ENCODE data around the gene AFF3.

Gene AFF3

GRCh38 chr2:100043891-100044255 is 98.5 kb downstream of the AFF3 start:
- DNase-seq (ENCODE audit: low read depth in 2 of 2), result no peak

DNA sequence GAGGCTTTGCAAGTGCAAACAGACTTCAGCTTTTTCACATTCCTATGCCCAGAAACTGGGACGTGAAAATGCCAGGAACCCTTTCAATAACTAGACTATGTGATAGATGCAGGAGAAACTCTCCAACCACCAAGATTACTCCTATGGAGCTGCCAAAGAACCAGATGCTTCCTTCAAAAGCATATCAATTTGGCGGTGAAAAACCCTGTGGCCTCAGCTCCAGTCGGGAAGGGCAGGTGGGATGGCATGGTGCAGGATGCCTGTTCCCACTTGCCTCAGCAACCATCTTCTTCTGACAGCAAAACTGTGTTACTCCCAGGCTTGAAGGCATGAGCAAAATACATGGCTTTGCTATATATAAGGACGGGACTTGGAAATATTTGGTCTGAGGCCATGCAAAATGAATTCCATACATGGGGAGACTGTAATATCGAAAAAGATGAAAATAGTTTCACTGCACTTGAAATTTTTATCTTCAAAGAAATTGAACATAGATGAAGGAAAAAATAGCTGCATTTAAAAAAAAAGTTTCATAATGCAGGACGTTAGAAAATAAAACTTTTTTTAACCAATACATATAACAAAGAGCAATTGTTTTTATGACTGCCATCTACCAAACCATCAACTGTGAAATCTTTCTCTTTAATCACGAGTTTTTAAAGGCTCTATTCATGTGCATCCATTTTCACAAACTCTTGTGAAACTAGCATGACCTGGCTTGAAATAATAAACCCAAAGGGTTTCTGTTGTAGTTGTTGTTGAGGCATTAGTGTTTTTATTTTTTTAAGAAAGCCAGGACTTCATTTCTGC is 99.1 kb downstream of the AFF3 start:
- no peak for DNase-seq (ENCODE audit: low read depth in 2 of 2)

- DNase-seq (ENCODE audit: low read depth in 2 of 2), result no peak
Observed at GRCh38 chr2:100042562-100042961, 99.8 kb downstream of the AFF3 start.

DNA sequence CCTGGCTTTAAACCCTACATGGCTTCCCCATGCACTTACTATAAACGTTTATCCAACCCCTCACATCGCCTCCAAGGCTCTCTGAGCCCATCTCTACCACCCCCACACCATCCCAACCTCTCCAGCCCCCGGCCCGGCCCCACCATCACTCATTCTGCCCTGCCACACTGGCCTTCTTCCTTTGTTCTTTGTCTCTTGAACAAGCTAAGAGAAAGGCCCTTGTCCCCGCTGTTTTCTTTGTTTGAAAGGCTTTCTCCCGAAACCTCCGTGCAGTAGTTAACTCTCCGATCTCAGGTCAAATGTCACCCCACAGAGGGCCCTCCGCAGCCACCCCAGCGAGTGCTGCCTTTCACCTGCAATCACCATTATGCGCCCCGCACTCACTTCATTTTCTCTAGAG is 100.4 kb downstream of the AFF3 start:
- no peak for DNase-seq (ENCODE audit: low read depth in 2 of 2)

GRCh38 chr2:100041385-100041784 is 101.0 kb downstream of the AFF3 start:
- no peak for DNase-seq (ENCODE audit: low read depth in 2 of 2)

DNA sequence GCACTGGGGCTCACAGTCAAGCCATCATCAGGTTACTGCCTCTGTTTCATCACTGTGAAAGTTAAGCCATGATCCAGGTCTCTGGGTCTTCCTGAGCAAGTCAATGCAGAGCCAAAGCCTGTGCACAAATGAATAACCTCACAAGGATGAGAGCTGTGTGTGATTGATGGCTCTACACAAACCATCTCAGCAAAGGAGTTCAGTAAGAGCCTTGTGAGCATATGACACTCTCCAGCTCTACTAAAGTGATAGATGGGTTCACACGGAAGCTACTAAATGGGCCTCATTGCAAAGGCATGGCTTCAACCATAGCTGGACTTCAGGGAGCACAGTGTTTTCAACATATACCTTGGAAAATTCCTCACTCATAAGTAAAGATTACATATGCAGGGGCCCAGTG is 101.5 kb downstream of the AFF3 start:
- no peak for DNase-seq (ENCODE audit: low read depth in 2 of 2)

DNA sequence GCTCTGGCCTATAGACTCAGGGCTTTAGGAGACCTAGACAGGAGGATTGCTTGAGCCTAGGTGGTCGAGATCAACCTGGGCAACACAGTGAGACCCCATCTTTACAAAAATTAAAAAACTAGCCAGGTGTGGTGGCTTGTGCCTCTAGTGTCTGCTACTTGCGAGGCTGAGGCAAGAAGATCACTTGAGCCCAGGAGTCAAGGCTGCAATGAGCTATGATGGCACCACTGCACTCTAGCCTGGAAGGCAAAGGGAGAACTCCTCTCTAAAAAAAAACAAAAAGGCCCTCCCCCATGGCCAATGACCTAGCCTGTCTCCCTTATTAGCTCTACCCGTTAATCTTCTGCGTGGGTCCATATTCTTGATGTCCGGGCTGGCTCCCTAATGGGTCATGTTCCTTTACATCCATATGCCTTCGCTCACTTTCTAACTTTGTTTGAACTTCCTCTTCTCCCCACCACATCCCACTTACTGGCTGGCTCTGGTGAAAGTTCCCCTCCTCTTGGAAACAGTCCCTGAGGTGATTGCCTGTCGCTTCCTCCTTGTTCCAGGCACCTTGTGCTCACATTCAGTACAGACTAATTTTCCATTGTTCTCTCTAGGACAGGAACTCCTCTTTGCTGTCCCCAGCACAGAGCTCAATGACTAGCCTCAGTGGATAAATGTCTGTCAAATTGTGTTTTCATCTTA is 103.0 kb downstream of the AFF3 start:
- no peak for DNase-seq (ENCODE audit: low read depth in 2 of 2)

DNA sequence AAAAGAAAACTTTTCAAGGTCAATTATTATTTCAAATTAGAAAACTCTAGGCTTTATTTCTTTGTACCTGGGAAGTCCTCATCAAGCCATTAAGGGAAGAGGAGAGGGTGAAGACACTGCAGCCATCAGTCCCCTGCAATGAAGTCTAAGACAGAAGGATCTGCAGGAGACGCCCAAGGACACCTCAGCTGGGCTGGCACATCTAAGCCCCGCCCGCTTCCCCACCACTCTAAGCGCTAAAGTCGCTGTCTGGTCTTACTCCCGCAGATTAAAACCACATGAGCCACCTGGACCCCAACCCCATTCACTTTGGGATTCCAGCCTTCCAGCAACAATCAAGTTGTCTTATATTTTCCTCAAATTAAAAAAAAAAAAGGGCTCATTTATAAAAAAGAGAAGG is 104.4 kb downstream of the AFF3 start:
- DNase-seq (ENCODE audit: low read depth in 2 of 2), result no peak

DNA sequence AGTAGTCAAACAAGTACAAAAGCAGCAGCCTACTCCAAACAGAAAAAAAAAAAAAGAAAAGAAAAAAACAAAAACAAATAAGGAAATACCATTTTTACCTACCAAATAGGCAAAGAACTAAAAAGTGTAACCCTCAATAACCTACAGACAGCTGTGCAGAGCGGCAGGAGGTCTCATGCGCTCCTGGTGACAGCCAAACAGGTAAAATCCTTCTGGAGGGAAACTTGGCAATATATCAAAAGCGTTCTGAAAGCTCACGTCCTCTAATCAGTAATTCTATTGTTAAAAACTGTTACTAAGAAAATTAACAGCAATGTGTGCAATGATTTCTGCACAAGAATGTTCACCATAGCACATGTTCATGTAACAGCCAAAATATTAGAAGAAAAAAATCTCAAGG is 105.6 kb downstream of the AFF3 start:
- DNase-seq (ENCODE audit: low read depth in 2 of 2), result no peak

DNA sequence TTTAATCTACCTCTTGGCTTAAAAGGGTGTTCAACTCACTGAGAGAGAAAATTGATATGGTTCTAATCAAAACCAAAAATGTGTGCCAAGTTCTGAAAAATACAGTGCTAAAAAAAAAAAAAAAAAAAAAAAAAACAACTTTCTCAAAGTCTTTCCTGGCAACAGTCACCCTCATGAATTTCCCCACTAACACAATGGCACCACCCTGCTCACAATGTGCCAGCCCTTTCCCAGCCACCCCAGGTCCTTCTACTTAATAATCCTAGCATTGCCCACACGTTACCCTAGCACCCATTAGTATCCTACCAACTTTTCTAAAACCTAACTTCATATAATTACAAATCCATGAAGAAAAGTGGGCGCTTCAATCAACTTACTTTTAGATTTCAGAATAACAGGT is 106.4 kb downstream of the AFF3 start:
- no peak for DNase-seq (ENCODE audit: low read depth in 2 of 2)

GRCh38 chr2:100034431-100034830 is 108.0 kb downstream of the AFF3 start:
- DNase-seq (ENCODE audit: low read depth in 2 of 2), result no peak

- no peak for DNase-seq (ENCODE audit: low read depth in 2 of 2)
Observed at GRCh38 chr2:100033976-100034375, 108.4 kb downstream of the AFF3 start.

DNA sequence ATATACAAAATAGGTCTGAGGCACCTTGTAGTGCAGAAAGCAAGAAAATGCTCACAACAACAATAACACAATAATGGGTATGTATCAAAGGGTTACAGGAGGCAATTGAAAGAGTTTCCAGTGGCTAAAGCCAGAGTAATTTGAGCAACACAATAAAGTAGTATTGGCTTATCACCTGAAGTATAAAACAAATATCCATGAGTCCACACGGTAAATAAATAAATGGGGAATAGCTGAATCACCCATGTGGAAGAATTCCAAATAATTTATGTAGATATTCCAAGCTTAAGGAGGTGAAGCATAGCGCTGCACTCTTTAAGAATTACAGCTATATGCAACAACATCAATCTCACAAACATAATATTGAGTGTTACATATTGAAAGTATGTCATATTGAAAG is 110.8 kb downstream of the AFF3 start:
- DNase-seq (ENCODE audit: low read depth in 2 of 2), result no peak

- no peak for DNase-seq (ENCODE audit: low read depth in 2 of 2)
Observed at GRCh38 chr2:100029460-100029859, 112.9 kb downstream of the AFF3 start.

DNA sequence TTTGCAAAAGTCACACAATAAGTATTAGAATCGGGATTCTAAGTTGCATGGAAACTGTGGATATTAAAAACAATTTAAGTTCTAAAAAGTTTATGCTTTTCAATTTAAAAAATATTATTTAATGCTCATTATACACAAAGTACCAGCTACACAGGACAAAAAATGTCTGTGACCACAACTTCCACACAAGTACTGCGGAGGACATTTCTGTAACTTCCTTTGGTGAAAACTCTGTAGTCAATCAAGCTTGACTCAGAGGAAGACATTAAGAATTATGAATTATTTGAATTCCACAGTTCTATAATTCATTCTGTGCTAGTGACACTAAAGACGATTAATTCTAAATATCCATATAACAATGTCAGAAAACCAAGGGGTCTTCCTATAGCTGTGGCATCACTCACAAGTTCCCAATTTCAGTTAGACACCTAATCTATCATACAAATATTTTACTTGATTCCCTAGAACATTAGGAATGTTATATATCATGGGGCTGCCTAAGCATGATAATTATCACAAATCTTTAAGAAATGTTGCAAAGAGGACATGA is 120.5 kb downstream of the AFF3 start:
- DNase-seq (ENCODE audit: low read depth in 2 of 2), result no peak

DNA sequence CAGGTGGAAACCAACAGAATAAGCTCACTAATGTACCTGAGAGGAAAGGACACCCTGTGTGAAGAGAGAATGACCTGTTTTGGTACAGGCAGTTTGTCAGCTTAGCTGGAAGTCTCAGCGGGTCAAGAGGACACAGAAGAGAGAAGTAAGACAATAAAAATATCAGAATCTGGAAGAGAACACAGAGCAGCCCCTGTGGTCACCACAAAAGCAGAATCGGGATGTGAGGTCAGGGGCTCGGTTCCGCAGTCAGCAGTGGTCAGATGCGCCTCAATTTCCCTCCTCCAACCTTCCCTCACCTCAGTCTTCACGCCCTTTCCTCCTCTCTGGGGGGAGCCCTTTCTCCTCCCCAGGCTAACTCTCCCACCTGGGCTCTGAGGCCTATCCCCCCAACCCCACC is 122.9 kb downstream of the AFF3 start:
- no peak for DNase-seq (ENCODE audit: low read depth in 2 of 2)

DNA sequence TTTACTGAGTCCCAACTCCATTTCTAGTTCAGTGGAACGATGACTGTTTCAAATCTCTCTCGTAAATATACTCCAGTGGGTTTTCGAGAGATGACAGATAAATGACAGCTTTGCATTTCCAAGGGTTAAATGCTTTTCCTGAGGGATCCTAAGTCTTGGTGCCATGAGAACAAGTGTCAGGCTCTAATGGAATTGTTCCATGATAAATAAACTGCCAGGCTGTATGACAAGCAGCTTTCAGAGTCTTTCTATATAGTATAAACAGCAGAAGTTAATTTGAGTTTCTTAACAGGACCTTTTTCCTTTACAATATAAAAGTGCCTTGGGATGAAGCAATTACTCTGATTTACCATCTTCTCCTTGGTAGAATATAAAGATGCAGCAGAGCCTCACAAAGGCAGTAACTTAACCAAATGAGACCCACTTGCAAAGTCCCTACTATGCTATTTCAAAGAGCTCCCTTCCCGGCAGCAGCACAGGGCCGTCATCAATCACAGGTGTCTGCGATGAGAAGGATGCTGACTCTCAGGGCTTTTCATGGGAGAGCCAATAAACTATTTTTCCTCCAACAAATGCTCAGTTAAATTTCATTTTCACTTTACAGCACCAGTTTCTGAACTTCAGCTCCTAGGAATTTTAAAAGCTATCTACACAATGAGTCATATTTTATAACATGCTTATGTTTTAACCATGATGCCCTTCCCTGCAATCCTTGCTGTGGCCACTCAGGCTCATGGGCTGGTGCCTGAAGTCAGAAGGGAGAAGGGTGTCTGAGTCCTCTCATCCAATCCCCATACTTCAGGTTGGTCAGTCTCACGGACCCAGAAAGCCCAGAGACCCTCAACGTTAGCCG is 123.8 kb downstream of the AFF3 start:
- DNase-seq (ENCODE audit: low read depth in 2 of 2), result no peak

GRCh38 chr2:100017633-100018032 is 124.8 kb downstream of the AFF3 start:
- DNase-seq (ENCODE audit: low read depth in 2 of 2), result no peak

DNA sequence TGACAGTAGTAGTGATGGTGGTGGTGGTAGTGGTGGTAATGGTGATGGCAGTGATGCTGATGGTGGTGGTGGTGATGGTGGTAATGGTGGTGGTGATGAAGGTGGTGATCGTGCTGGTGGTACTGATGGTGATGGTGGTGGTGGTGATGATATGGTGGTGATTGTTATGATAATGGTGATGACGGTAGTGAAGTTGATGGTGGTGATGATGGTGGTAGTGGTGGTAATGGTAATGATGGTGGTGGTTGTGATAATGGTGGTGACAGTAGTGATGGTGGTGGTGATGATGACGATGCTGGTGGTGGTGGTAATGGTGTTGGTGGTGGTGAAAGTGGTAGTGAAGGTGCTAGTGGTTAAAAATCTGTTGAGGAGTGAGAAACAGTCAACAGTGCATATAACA is 125.6 kb downstream of the AFF3 start:
- DNase-seq (ENCODE audit: low read depth in 2 of 2), result no peak

DNA sequence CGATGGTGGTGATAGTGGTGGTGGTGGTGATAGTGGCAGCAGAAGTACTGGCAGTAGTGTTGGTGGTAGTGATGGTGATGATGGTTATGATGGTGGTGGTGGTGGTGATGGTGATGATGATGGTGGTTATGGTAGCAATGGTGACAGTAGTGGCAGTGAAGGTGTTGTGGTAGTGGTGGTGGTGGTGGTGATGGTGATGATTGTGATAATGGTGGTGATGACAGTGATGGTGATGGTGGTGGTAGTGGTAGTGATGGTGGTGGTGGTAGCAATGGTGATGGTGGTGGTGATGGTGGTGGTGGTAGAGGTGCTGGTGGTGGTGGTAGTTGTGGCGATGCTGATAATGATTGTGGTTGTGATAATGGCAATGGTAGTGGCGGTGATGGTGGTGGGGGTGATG is 126.5 kb downstream of the AFF3 start:
- no peak for DNase-seq (ENCODE audit: low read depth in 2 of 2)

DNA sequence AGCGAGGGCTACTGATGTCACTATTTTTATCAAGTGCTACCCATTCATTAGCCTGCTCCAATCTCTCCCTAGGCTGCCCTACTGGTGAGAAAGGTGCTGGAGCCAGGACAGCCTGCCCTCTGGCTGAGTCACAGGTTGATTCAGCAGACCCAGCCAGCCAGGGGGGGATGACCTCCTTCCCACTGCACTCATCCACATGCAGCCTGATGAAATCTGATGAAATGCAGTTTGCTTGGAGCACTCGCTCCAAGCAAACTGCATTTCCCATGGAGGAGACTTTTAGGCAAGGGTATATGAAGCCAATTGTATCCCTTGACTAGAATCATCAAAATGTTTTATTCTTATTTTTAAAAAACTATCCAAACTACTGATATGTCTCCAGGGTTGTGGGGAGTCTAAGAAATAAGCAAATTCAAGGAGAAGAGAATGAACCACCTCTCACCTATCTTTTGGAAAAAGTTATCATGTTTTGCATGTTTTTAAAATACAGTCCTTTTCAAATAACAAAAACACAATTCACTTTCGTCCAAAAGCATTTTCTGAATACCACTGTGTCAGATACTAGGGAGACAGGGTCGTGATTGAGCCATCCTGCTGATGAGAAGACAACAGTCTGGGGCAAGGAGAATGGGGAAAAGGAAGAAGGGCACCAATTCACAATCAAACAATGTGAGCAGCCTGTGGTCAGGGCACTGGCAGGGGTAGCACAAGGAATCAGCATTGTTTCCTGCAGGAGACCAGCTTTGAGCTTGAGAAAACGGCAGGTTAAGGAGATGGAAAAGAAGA is 128.3 kb downstream of the AFF3 start:
- DNase-seq (ENCODE audit: low read depth in 2 of 2), result no peak

DNA sequence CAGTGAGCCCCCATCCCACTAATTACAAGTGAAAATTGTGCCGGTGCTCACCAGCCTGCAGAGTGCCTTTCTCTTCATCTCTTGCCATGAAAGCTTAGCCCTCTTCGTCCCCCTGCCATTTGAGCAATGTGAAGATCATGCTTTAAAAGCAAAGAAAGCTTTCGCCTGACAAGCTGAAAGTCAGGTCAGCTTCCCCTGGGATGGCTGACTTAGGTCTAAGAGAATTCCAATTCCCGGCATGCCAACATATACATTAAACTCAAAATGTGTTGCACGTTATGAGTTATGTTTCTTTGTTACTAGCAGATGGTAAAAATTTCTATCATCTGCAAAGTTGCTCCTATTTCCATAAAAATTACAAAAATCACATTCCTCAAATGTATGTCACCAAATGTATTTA is 129.8 kb downstream of the AFF3 start:
- DNase-seq (ENCODE audit: low read depth in 2 of 2), result no peak
